ENCODE measurements around the gene ABCA2. TPM values are rescaled to one million over a fixed set of nuclear protein-coding genes. Genes with fewer than 3 reads are reported as not detected.

Gene ABCA2, protein sequence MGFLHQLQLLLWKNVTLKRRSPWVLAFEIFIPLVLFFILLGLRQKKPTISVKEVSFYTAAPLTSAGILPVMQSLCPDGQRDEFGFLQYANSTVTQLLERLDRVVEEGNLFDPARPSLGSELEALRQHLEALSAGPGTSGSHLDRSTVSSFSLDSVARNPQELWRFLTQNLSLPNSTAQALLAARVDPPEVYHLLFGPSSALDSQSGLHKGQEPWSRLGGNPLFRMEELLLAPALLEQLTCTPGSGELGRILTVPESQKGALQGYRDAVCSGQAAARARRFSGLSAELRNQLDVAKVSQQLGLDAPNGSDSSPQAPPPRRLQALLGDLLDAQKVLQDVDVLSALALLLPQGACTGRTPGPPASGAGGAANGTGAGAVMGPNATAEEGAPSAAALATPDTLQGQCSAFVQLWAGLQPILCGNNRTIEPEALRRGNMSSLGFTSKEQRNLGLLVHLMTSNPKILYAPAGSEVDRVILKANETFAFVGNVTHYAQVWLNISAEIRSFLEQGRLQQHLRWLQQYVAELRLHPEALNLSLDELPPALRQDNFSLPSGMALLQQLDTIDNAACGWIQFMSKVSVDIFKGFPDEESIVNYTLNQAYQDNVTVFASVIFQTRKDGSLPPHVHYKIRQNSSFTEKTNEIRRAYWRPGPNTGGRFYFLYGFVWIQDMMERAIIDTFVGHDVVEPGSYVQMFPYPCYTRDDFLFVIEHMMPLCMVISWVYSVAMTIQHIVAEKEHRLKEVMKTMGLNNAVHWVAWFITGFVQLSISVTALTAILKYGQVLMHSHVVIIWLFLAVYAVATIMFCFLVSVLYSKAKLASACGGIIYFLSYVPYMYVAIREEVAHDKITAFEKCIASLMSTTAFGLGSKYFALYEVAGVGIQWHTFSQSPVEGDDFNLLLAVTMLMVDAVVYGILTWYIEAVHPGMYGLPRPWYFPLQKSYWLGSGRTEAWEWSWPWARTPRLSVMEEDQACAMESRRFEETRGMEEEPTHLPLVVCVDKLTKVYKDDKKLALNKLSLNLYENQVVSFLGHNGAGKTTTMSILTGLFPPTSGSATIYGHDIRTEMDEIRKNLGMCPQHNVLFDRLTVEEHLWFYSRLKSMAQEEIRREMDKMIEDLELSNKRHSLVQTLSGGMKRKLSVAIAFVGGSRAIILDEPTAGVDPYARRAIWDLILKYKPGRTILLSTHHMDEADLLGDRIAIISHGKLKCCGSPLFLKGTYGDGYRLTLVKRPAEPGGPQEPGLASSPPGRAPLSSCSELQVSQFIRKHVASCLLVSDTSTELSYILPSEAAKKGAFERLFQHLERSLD (N-terminal part only)
- 1 to 10 TPM; 4.1 to 4.7 TPM for total RNA-seq

DNA sequence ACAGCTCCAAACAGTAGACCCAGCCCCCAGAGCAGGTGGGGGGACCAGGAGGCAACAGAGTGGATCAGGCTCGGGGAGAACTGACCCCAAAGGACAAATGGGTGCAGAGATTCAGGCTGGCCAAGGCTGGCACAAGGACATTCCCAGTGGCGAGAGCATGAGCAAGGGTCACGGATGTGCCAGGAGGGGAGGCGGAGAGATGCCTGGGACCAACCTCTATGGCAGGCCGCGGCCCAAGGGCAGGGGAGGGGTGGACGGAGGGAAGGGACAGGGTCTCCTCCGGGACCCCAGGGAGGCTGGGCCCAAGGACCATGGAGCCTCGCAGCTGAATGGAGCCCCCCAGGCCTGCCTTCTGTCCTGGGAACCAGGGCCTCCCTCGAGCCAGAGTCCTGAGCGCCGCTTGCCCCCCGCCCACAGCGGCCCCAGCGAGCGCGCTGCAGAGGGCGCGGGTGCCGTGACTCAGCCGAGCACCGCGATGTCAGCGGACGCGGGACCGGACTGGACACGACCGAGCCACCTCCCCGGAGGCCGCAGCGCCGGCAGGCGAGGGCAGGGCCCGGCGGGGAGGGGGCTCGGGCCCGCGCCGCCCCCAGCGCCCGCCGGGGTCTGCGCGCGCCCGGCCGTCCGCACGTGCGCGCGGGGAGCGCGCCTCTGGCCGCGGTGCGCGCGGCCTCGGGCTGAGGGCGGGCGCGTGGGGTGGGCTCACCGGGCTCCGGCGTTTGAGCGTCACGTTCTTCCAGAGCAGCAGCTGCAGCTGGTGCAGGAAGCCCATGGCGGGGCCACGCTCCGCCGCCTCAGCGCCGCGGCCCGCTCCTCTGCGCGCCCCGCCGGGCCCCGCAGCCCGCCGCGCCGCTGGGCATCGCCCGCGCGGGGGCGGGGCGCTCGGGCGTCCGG is at the start of gene ABCA2:
TSS of gene ABCA2 (minus strand) at position 869 of the 894 bp plus-strand sequence. CDS start at position 772, 97 bp downstream.
- CTCF ChIA-PET: interaction anchor here (1.2 to 6.0 kb wide), 8 partner anchors 7 to 296 kb away, joined by 3 to 66 read pairs (median 9); partner anchors contain the start of genes PAXX, SAPCD2 and TMEM141
- Mint-ChIP-seq H3K27me3 (ENCODE audit: low read depth) (peaks cover 5% of the 10 kb centered on the region), H3K4me1 (ENCODE audit: low read depth) (peaks cover 31% of the 10 kb centered on the region), H3K9me3 (no peaks in the 10 kb centered on the region), H3K36me3 (ENCODE audit: low read depth) (no peaks in the 10 kb centered on the region), H3K4me3 (peak within 1 kb of the TSS; percentile 70), H3K27ac (no peak within 1 kb of the TSS)
- intact Hi-C loops (cut with micrococcal nuclease): loop anchor here (5.0 kb wide), 2 partner anchors 40 to 495 kb away; no protein-coding TSS in a partner anchor
- DNase-seq: no peak

DNA sequence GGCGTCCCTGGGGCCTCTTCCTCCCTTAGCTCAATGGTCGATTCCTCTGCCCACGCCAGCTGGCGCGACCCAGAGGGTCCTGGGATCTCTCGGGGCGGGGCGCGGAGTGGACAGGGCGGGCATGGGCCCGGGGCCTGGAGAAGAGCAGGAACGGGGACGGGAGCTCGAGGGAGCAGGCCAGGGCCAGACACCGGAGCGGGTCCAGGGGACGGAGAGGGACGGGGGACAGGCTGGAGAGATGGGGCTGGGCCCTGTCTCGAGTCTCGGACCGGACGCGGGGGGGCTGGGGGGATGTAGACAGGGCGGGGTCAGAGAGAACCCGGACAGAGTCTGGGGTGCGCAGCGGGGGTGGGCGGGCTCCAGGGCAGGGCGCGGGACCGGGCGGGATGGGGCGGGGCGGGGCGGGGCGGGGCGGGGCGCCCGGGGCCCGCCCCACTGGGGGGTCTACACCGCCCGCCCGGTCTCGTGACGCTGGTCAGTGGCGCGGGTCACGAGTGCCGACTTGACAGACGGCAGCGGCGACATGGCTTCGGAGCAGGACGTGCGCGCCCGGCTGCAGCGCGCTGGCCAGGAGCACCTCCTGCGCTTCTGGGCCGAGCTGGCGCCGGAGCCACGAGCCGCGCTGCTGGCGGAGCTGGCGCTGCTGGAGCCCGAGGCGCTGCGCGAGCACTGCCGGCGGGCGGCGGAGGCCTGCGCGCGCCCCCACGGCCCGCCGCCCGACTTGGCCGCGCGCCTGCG is 49.1 kb upstream of the ABCA2 start, which contains the start of gene UAP1L1:
TSS of gene UAP1L1 (plus strand) at position 508 of the 738 bp plus-strand sequence. CDS start at position 524, 16 bp downstream.
- Mint-ChIP-seq H3K9me3 (no peaks in the 10 kb centered on the region), H3K36me3 (ENCODE audit: low read depth) (no peaks in the 10 kb centered on the region), H3K4me1 (ENCODE audit: low read depth) (no peaks in the 10 kb centered on the region), H3K27me3 (ENCODE audit: low read depth) (no peaks in the 10 kb centered on the region), H3K4me3 (peak within 1 kb of the TSS; percentile 66), H3K27ac (no peak within 1 kb of the TSS)
- intact Hi-C loops (cut with micrococcal nuclease): no loop called here
- CTCF ChIA-PET: interaction anchor here (0.8 to 2.3 kb wide), 6 partner anchors 10 to 48 kb away, joined by 3 to 19 read pairs (median 4); no protein-coding TSS in a partner anchor
- DNase-seq: peak; percentile 51

DNA sequence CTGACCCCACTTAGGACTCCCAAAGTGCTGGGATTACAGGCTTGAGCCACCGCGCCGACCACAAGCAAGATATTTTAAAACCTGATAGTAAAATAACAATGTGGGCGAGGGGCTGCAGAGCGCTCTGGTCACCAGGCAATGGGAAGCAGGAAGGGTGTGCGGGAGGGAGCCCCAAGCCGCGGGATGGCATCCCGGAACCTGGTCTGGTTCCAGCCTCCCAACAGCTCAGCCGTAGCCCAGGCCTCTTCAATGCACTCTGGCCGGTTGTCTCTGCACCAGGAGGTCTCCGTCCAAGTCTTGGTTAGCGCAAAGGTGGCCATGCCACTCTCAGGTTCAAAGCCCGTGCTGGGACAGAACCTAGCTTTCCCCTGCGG is 48.6 kb upstream of the ABCA2 start:
- Mint-ChIP-seq H3K4me3 (peak overlapping the region; percentile 57), H3K27me3 (ENCODE audit: low read depth) (no peaks in the 10 kb centered on the region), H3K4me1 (ENCODE audit: low read depth) (no peaks in the 10 kb centered on the region), H3K27ac (no peak overlapping the region), H3K36me3 (ENCODE audit: low read depth) (no peaks in the 10 kb centered on the region), H3K9me3 (no peaks in the 10 kb centered on the region)
- intact Hi-C loops (cut with micrococcal nuclease): no loop called here
- no peak for DNase-seq
- CTCF ChIA-PET: interaction anchor here (0.8 to 2.3 kb wide), 5 partner anchors 10 to 47 kb away, joined by 3 to 19 read pairs (median 5); no protein-coding TSS in a partner anchor

GRCh38 chr9:137075275-137075775 is 47.3 kb upstream of the ABCA2 start:
- H3K4me3 Mint-ChIP-seq: no peak overlapping the region
- intact Hi-C loops (cut with micrococcal nuclease): no loop called here
- H3K27ac Mint-ChIP-seq: no peak overlapping the region
- H3K36me3 Mint-ChIP-seq (ENCODE audit: low read depth): no peaks in the 10 kb centered on the region
- CTCF ChIA-PET: interaction anchor here (1.0 to 1.8 kb wide), 3 partner anchors 11 to 128 kb away, joined by 3 to 6 read pairs (median 3); no protein-coding TSS in a partner anchor
- no peaks in the 10 kb centered on the region for H3K27me3 Mint-ChIP-seq (ENCODE audit: low read depth)
- peaks cover 5% of the 10 kb centered on the region for H3K4me1 Mint-ChIP-seq (ENCODE audit: low read depth)
- H3K9me3 Mint-ChIP-seq: no peaks in the 10 kb centered on the region
- no peak for DNase-seq

- Mint-ChIP-seq H3K4me1 (ENCODE audit: low read depth) (peaks cover 5% of the 10 kb centered on the region), H3K4me3 (no peak overlapping the region), H3K36me3 (ENCODE audit: low read depth) (no peaks in the 10 kb centered on the region), H3K27ac (no peak overlapping the region), H3K27me3 (ENCODE audit: low read depth) (no peaks in the 10 kb centered on the region), H3K9me3 (no peaks in the 10 kb centered on the region)
- CTCF ChIA-PET: interaction anchor here (1.4 kb wide), 1 partner anchor 11 kb away, joined by 3 read pairs; no protein-coding TSS in a partner anchor
- intact Hi-C loops (cut with micrococcal nuclease): no loop called here
- no peak for DNase-seq
Observed at GRCh38 chr9:137074657-137075274, 46.7 kb upstream of the ABCA2 start.

- no peaks in the 10 kb centered on the region for H3K36me3 Mint-ChIP-seq (ENCODE audit: low read depth)
- CTCF ChIA-PET: no interaction called here
Observed at GRCh38 chr9:137073992-137074399, 46.0 kb upstream of the ABCA2 start.

DNA sequence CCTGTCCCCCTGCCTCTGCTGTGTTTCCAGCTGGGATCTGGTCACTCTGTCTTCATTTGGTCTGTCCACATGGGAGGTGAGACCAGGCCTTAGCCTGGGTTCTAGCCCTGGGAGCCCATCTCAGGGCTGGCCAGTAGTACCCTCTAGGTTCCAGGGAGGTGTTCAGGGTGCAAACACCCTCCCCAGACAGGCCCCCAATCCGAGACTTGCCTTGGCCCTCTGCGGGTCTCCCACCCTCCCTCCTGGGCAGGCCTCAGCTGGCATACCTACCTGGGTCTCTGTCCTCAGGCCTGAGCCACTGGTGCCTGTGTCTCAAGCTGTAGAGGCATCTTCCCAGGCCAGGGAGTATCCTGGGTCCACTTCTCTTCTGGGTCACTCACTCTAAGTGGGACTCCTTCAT is 43.2 kb upstream of the ABCA2 start:
- intact Hi-C loops (cut with micrococcal nuclease): no loop called here
- Mint-ChIP-seq H3K9me3 (no peaks in the 10 kb centered on the region), H3K36me3 (ENCODE audit: low read depth) (no peaks in the 10 kb centered on the region), H3K4me1 (ENCODE audit: low read depth) (peaks cover 9% of the 10 kb centered on the region), H3K27ac (no peak overlapping the region), H3K4me3 (peak overlapping the region; percentile 56), H3K27me3 (ENCODE audit: low read depth) (peaks cover 3% of the 10 kb centered on the region)
- CTCF ChIA-PET: interaction anchor here (0.6 to 9.0 kb wide), 5 partner anchors 12 to 293 kb away, joined by 4 to 66 read pairs (median 15); partner anchors contain the start of genes ABCA2 and NPDC1
- no peak for DNase-seq

More at GRCh38 chr9:137073992-137074399, 46.0 kb upstream of the ABCA2 start:
- H3K4me3 Mint-ChIP-seq: no peak overlapping the region
- no peak overlapping the region for H3K27ac Mint-ChIP-seq
- H3K27me3 Mint-ChIP-seq (ENCODE audit: low read depth): no peaks in the 10 kb centered on the region
- intact Hi-C loops (cut with micrococcal nuclease): no loop called here
- no peaks in the 10 kb centered on the region for H3K9me3 Mint-ChIP-seq
- no peak for DNase-seq
- H3K4me1 Mint-ChIP-seq (ENCODE audit: low read depth): peaks cover 5% of the 10 kb centered on the region

DNA sequence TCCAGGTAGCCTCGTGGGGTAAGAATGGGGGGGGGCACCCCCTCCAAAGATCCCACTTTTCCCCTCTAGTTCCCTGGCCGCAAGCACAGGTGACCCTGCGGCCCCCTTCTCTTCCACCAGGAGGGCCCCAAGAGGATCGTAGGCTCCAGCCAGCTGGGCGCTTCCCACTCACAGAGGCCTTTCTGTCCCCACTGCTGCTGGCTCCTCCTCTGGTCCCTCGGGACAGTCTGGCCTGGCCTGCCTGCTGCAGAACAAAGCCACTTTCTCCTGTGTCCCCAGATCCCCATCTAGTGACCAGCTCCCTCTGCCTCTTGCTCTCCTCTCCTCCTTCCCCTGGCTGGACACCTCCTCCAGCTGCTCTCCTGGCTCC is 42.9 kb upstream of the ABCA2 start:
- H3K27ac Mint-ChIP-seq: peak overlapping the region; percentile 40
- H3K9me3 Mint-ChIP-seq: no peaks in the 10 kb centered on the region
- no peaks in the 10 kb centered on the region for H3K36me3 Mint-ChIP-seq (ENCODE audit: low read depth)
- intact Hi-C loops (cut with micrococcal nuclease): loop anchor here (1.0 kb wide), 2 partner anchors 15 to 36 kb away; partner anchors contain the start of gene MAN1B1
- DNase-seq: no peak
- H3K4me1 Mint-ChIP-seq (ENCODE audit: low read depth): peaks cover 9% of the 10 kb centered on the region
- CTCF ChIA-PET: interaction anchor here (0.6 to 9.0 kb wide), 7 partner anchors 12 to 123 kb away, joined by 3 to 66 read pairs (median 5); partner anchors contain the start of genes ABCA2 and NPDC1
- H3K4me3 Mint-ChIP-seq: peak overlapping the region; percentile 56
- peaks cover 3% of the 10 kb centered on the region for H3K27me3 Mint-ChIP-seq (ENCODE audit: low read depth)

GRCh38 chr9:137070201-137070905 is 42.3 kb upstream of the ABCA2 start, which contains the start of gene SAPCD2:
SAPCD2 (minus strand) TSS chr9:137070557; CDS start chr9:137070460, 97 bp downstream.
- Mint-ChIP-seq H3K36me3 (ENCODE audit: low read depth) (no peaks in the 10 kb centered on the region), H3K27me3 (ENCODE audit: low read depth) (peaks cover 3% of the 10 kb centered on the region), H3K4me1 (ENCODE audit: low read depth) (peaks cover 9% of the 10 kb centered on the region), H3K4me3 (peak within 1 kb of the TSS; percentile 56), H3K27ac (peak within 1 kb of the TSS; percentile 40), H3K9me3 (no peaks in the 10 kb centered on the region)
- intact Hi-C loops (cut with micrococcal nuclease): loop anchor here (1.0 kb wide), 2 partner anchors 16 to 35 kb away; partner anchors contain the start of gene MAN1B1
- CTCF ChIA-PET: interaction anchor here (0.6 to 9.0 kb wide), 8 partner anchors 11 to 122 kb away, joined by 3 to 66 read pairs (median 6); partner anchors contain the start of genes ABCA2 and NPDC1
- DNase-seq: peak; percentile 86
